HG02840 (cell line): ENCODE data around the gene ABL2.
"Not testable (repeated sequence)": the region's sequence is repeated elsewhere in the genome, so short reads cannot be mapped to it uniquely, and the experiment has no call there.

Experiments used
- ATAC-seq: cut with Tn5 transposase; IDR thresholded peaks from one replicate; pipeline ENCODE4 v1.9.1; 2021; ENCODE audit warnings: mild to moderate bottlenecking, moderate library complexity, moderate number of reproducible peaks; ENCODE audit not compliant: unreplicated experiment, low FRiP score

The ABL2 gene

DNA sequence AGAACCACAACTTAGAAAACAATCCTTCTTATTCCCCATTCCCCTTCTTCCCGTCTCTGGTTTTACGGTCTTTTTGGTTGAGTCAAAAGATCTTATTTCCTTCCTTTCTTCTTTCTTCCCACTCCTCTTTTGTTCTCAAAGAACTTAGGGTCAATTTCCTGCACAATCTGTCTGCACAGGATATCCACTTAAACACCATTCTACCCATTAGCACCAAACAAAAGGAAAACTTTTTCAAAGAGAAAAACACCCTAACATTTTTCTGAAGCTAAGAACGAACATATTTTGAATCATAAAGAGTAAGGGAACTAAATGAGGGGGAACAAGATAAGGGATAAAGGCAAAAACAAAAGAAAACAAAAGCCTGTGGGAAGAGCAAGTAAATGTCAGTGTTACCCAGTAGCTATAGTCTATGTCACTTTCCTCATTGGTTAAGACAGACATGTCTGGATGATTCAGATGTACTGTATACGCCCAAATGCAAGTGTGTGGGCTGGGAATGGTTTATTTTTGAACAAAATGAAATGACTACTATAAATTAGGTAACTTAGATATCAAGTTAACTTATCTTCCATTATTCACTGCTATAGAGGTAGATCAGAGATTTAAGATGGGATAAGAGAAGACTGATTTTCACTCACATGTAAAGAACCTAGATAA is 87.8 kb downstream of the ABL2 start:
- ATAC-seq: no peak

- ATAC-seq: not testable (repeated sequence)
These were observed 90.7 kb downstream of the ABL2 start for GRCh38 chr1:179138755-179139154.

DNA sequence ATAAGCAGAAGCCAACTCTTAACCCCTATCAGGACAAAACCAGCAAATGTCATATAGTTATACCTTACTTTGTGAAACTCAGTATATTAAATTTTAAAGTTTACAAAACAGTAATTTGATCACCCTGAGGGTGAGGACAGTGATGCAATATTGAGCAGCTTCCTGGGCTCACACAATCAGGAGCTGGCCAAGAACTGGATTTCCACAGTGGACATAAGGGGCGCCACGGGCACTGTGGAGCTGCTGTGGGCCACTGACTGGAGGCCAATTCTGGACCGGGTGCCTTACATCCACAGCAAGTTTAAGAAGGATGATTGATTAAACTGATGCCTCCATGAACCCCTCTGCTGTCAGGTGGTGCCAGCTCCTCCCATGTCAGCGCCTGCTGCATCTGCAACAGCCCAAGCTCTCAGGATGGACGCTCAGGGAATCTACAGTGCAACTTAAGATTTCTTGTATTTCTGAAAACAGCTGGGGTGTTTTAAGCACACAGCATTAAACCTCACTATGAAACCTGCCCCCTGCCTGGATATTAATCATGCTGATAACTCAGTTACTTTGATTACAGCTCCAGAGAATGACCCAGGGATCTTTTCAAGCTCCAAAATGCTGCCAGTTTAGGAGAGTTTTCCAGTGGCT is 91.7 kb downstream of the ABL2 start:
- ATAC-seq: no peak

- not testable (repeated sequence) for ATAC-seq
These were observed 93.8 kb downstream of the ABL2 start for GRCh38 chr1:179135707-179136106.

GRCh38 chr1:179135168-179135567 is 94.3 kb downstream of the ABL2 start:
- not testable (repeated sequence) for ATAC-seq

GRCh38 chr1:179129702-179130473 is 99.6 kb downstream of the ABL2 start:
- ATAC-seq: peak; percentile 98

GRCh38 chr1:179128520-179128919 is 101.0 kb downstream of the ABL2 start:
- no peak for ATAC-seq

GRCh38 chr1:179127163-179127895 is 102.1 kb downstream of the ABL2 start:
- ATAC-seq: no peak

GRCh38 chr1:179126338-179127060 is 103.0 kb downstream of the ABL2 start:
- no peak for ATAC-seq

DNA sequence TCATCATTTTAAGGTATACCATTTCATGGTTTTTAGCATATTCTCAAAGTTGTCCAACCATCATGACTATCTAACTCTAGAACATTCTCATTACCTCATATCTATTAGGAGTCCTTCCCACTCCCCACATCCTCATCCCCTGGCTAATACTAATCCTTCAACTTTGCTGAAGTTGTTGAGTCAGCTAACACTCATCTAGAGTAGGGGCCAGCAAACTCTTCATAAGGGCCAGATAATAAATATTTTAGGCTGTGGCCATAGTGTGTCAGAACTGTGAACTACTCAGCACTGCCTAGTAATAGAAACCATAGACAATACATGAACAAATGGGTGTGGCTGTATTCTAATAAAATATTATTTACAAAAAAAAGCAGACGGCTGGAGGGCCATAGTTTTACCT is 104.6 kb downstream of the ABL2 start:
- ATAC-seq: no peak

DNA sequence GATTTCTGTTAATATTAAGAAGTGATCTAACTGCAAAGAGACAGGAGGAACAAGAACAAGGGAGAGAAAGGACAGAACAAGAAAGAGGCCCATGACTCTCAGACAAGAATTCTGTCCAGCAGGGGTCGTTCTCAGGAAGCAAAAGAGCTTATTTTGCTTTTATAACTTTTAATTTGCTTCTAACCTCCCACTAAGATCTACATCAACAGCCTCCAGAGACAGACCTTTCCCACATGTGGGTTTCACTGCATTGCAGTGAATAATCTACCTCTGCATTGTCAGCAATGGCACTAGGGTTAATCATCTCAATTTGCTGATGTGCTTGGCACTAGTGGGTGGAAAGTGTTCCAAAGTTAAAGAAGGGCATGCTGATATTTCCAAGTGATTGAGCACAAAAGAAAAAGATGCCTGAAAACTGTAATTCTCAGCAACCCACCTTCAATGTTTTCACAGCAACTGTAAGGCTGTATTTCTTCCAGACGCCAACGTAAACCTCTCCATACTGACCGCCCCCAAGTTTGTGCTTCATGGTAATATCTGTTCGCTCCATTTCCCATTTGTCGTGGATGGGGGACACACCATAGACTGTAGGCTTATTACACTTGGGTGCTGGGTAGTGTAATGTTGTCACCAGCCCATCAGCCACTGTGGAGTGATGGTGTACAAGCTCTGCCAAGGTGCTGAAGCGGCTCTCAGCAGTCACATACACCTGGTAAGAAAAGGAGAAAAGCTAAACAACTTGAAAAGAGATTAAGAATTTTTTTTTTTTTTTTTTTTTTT is 108.1 kb downstream of the ABL2 start:
- ATAC-seq: no peak

DNA sequence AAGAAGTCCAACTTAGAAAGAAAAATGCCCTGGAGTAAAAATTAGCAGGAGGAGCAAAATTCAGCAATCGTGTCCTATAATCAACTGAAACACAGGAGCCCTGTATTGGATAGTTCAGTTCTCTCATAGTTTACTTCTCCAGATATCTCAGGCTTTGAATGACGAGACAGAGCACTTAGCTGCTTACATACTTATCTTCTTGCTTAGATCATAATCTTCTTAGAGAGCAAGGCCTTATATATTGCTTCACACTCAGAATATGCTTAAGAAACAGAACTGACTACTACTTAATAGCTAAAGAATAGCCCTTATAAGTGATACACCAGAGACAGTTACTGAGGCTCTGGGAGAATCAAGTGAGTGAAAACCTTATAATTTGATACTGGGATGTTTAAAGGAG is 108.7 kb downstream of the ABL2 start:
- ATAC-seq: no peak

DNA sequence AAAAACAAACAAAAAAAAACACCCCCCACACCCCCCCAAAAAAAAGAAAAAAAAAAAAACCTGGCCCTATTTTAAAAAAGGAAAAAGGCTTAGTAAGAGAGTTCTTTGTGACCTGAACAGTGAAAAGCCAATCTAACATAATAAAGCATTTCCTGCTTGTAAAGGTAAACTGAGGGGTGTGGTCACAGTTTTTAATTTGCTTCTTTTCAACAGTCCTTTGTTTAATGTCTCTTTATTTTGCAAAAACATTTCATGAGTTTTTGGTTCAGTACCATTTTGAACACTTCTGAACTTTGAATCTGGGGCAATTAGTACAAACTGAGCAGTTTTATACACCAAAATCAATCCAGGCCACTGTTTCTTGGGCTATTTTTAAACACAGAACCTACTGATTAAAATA is 110.0 kb downstream of the ABL2 start:
- no peak for ATAC-seq

DNA sequence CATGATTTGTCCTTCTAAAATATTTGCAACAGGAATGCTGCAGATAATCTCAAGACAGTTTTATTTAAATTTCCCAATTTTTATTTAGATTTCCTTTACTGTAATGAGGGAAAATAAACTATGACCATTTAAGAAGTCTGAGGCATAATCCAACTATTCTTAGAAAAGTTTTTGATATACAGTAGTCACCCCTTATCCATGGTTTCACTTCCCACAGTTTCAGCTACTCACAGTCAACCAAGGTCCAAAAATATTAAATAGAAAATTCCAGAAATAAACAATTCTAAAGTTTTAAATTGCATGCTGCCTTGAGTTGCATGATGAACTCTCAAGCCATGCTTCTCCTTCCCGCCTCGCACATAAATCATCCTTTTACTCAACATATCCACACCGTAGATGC is 114.3 kb downstream of the ABL2 start:
- no peak for ATAC-seq

- no peak for ATAC-seq
These were observed 120.8 kb downstream of the ABL2 start for GRCh38 chr1:179108644-179109043.

DNA sequence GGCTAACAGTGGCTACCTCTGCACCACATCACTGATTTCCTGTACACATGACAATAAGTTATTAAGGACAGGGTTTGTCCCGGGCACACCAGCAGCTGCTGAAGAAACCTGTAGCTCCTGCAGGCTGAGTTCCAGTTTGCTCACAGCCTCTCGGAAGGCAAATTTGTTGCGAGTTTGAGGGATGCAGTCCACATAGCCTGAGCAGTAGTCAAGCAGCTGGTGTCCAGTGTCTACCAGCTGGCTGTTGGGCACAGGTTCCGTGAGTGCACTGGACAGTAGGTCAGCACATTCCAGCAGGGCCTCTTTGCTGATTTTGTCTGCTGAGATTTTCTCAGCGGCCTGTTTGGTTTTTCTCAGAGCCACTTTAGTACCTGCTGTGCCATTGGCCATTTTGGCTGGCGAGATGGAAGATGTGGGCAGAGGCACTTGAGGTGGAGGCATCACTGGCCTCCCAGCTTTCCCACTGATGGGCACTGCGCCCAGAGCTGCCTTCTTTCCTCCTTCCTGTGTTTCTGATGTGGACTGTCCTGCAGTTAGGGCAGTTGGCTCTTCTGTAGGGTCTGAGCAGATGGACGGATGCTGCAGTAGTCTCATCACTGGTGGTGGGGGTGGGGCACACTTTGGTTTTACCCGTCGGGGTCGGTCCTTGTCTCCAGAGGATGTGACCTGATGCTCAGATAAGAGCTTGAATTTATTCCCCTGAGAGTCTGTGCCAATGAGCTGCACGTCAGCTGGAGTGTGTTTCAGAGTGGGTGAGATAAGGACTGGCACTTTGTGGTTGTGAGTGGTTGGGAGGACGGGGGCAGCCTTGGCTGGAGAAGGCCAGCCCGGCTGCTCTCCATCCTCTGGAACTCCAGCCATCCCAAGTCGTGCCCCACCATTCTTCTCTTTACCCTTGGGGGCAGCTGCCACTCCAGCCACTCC is 121.5 kb downstream of the ABL2 start:
- ATAC-seq: no peak

- no peak for ATAC-seq
These were observed 124.1 kb downstream of the ABL2 start for GRCh38 chr1:179105393-179105792.

GRCh38 chr1:179104611-179105250 is 124.7 kb downstream of the ABL2 start:
- no peak for ATAC-seq
